Measurements from ENCODE around the gene ANKK1. TPM values are rescaled to one million over a fixed set of nuclear protein-coding genes. Genes with fewer than 3 reads are reported as not detected.

The ANKK1 gene, protein sequence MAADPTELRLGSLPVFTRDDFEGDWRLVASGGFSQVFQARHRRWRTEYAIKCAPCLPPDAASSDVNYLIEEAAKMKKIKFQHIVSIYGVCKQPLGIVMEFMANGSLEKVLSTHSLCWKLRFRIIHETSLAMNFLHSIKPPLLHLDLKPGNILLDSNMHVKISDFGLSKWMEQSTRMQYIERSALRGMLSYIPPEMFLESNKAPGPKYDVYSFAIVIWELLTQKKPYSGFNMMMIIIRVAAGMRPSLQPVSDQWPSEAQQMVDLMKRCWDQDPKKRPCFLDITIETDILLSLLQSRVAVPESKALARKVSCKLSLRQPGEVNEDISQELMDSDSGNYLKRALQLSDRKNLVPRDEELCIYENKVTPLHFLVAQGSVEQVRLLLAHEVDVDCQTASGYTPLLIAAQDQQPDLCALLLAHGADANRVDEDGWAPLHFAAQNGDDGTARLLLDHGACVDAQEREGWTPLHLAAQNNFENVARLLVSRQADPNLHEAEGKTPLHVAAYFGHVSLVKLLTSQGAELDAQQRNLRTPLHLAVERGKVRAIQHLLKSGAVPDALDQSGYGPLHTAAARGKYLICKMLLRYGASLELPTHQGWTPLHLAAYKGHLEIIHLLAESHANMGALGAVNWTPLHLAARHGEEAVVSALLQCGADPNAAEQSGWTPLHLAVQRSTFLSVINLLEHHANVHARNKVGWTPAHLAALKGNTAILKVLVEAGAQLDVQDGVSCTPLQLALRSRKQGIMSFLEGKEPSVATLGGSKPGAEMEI
- polyA plus RNA-seq = not detected

DNA sequence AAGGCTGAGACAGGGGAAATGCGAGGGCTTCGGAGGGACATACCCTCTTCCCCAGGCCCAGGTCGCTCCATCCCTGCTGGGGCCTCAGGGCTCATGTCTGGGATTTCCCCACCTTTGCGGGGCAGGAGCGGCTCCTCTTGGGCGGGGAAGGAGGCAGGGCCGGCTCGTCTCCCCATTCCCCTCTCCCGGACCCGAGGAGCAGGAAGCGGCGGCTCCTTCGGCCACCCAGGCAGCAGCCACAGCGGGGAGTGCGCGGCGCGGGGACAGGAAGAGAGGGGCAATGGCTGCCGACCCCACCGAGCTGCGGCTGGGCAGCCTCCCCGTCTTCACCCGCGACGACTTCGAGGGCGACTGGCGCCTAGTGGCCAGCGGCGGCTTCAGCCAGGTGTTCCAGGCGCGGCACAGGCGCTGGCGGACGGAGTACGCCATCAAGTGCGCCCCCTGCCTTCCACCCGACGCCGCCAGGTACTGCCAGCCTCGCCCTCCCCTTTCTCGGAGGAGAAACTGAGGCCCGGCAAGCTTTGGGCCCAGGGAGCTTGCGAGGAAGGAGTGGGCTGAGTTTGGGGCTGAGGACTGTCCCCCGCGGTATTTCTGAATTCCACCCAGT is at the start of gene ANKK1:
TSS of gene ANKK1 (plus strand) at position 175 of the 607 bp plus-strand sequence. CDS start at position 281, 106 bp downstream.
- H3K27me3 Mint-ChIP-seq (ENCODE audit: low read depth in 3 of 3) = peaks cover 4 to 8% (median 5%) of the 10 kb centered on the region in 3 donors
- no peaks in the 10 kb centered on the region for H3K36me3 Mint-ChIP-seq
- H3K4me3 Mint-ChIP-seq = no peak within 1 kb of the TSS
- no peaks in the 10 kb centered on the region for H3K4me1 Mint-ChIP-seq
- DNase-seq = no peak
- no peaks in the 10 kb centered on the region for H3K9me3 Mint-ChIP-seq
- H3K27ac Mint-ChIP-seq = no peak within 1 kb of the TSS

DNA sequence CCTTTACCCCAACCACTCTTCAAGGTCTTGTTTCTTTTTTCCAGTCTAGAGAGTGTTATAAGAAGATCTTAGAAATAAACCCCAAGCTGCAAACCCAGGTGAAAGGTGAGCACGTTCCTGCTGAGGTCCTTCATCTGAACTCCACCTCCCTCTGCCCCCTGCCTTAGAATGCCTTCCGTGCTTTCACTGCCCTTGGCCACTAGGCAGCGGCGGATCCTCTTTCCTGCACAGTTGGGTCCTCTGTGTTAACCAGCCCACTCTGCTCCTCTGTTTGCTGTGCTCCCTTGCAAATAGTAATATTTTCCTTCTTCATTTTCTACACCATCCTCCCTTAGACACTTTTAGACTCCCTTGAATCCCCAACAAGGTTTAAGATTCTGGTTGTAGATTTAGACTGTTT is 48.8 kb upstream of the ANKK1 start:
- H3K27ac Mint-ChIP-seq = no peak overlapping the region
- H3K4me3 Mint-ChIP-seq = no peak overlapping the region
- H3K9me3 Mint-ChIP-seq = no peaks in the 10 kb centered on the region
- no peaks in the 10 kb centered on the region for H3K4me1 Mint-ChIP-seq
- DNase-seq = no peak
- H3K27me3 Mint-ChIP-seq (ENCODE audit: low read depth in 3 of 3) = no peaks in the 10 kb centered on the region
- peaks cover 53 to 78% (median 67%) of the 10 kb centered on the region in 3 donors for H3K36me3 Mint-ChIP-seq

DNA sequence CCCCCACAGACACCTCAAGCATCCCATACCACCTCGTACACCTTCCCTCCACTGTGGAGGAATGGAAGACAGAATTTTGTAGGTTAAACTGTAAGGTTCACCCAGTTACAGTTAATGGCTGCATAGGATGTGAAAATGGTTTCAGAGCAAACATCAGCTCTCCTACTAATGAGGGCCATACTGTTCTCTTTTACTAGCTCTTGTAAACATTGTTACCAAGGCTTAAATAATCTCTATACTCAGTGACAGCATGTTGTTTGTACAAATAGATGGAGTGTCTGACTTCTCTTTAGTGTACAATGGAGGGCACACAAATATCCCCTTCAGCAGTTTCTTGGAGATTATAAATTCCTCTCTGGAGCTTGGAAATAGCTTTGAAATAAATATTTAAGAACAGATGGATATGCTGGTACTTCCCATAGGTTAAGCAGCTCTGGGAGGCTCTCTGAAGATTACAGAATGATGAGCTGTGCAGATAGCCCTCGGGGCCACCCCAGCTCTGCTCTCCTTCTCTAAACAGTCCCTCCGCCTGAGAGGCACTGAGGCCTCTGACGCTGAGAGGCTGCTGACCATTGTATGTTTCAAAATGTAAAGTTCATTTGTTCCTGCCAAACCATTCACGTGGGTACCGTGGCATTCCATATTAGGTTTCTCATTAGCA is 47.5 kb upstream of the ANKK1 start:
- no peaks in the 10 kb centered on the region for H3K4me1 Mint-ChIP-seq
- no peak overlapping the region for H3K4me3 Mint-ChIP-seq
- DNase-seq = no peak
- no peak overlapping the region for H3K27ac Mint-ChIP-seq
- H3K9me3 Mint-ChIP-seq = no peaks in the 10 kb centered on the region
- no peaks in the 10 kb centered on the region for H3K27me3 Mint-ChIP-seq (ENCODE audit: low read depth in 3 of 3)
- H3K36me3 Mint-ChIP-seq = peaks cover 53 to 78% (median 75%) of the 10 kb centered on the region in 3 donors

DNA sequence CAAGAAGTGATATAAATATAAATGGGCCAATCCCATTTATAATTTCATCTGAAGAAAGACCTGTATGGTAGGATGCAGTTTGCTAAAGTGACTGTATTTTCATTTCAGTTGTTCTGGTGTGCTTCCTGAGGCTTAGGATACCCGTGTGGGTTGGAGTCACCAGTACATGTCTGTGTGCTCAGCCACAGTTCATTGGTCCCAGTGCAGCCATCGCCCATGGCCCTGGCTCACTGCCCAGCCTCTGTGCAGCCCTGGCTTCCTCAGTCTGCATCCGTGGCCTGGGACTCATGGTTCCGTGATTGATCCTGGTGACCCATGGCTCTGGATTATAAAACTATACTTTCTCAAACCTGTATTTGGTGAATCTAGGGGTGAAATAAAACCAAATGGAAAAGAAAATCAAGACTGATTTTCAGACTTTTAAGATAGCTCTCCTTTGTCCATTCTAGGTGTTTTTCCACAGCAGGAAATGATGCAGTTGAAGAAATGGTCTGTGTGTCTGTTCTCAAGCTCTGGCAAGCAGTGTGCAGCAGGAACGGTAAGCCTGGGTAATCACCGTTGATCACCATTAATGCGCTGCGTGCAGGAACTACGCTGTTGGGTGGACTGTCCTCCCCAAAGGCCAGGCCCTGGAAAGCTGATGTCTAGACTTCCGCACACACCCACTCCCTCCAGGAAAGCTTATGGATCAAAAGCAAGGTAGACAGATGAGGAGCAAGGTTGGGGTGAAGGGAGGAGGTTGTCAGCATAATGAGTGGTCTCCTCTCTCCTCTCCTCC is 46.0 kb upstream of the ANKK1 start:
- Mint-ChIP-seq H3K9me3 (no peaks in the 10 kb centered on the region), H3K4me3 (no peak overlapping the region), H3K27ac (no peak overlapping the region), H3K4me1 (no peaks in the 10 kb centered on the region), H3K36me3 (peaks cover 41 to 70% (median 59%) of the 10 kb centered on the region in 3 donors), H3K27me3 (ENCODE audit: low read depth in 3 of 3) (no peaks in the 10 kb centered on the region)
- DNase-seq = no peak

DNA sequence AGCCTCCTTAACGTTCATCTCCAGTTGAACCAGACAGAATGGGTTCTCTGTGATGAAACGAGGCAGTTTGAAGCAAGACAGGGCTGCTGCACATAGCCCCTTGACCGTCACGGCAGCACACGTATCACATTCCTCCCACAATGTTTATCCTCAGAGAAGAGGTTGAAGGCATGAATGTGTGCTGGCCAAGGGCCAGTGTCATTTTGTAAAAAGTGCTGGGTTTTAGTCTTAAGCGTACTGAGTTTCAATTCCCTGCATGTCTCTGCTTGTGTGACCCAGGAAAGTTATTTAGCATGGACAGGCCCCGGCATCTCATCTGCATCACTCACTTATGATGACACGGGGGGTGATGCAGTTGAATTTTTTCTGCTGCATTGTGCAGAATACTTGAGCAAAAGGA is 41.6 kb upstream of the ANKK1 start:
- DNase-seq = no peak
- Mint-ChIP-seq H3K36me3 (peaks cover 36 to 58% (median 37%) of the 10 kb centered on the region in 3 donors), H3K4me1 (no peaks in the 10 kb centered on the region), H3K4me3 (no peak overlapping the region), H3K9me3 (no peaks in the 10 kb centered on the region), H3K27me3 (ENCODE audit: low read depth in 3 of 3) (no peaks in the 10 kb centered on the region), H3K27ac (no peak overlapping the region)

DNA sequence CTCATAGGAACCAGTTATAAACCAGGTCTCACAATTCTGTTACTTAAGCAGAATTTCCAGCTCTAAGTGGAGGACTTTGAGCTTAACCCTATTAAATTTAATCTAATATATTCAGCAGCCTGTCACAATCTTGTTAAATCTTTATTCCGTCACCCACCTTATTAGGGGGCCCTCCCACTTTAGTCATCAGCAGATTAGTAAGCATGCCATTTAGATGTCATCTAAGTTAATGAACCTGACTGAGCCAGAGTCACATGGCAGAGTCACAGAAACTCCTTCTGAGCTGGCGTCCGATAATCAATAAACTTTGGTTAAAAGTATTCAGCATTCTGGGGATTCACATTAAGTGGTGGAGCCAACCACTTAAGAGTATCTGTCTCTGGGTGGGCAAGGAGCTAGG is 38.1 kb upstream of the ANKK1 start:
- DNase-seq = no peak
- Mint-ChIP-seq H3K36me3 (peaks cover 29 to 58% (median 37%) of the 10 kb centered on the region in 3 donors), H3K9me3 (peaks cover 0 to under 1% (median 0%) of the 10 kb centered on the region in 6 donors), H3K27ac (no peak overlapping the region), H3K27me3 (ENCODE audit: low read depth in 3 of 3) (no peaks in the 10 kb centered on the region), H3K4me3 (no peak overlapping the region), H3K4me1 (no peaks in the 10 kb centered on the region)

DNA sequence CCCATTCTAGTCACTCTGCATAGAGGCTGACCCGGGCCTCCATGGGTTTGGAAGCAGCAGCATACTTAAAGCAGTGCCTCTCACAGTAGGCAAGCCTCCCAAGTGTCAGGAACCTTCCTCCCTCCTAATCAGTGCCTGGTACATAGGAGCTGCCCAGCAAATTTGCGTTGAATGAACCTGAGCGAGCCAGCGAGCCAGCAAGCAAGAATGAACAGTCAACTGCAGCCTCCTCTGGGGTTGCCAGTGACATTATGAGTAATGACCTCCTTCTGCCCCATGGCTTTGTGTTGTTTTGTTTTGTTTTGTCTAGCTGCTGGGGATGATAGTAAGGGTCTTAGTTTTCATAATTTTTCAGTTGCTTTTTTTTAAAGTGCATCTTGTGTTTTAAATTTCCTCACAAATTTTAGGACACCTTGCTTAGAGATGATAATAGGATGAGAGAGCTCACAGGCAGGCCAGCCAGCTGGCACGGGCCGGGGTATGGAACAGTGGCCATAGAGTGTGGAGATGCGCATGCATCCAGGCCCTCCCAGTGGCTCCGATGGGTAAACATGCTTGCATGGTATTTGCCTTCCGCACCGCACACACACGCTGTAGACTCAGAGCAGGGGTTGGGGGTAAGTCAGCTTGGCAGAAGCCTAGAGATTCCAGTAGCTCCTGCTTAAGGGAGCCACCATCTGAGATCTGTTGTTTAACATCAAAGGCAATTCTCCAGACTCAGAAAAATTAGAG is 37.1 kb upstream of the ANKK1 start:
- H3K4me3 Mint-ChIP-seq = no peak overlapping the region
- no peak for DNase-seq
- H3K27me3 Mint-ChIP-seq (ENCODE audit: low read depth in 3 of 3) = no peaks in the 10 kb centered on the region
- H3K9me3 Mint-ChIP-seq = peaks cover 0 to 7% (median 4%) of the 10 kb centered on the region in 6 donors
- H3K36me3 Mint-ChIP-seq = peaks cover 36 to 61% (median 44%) of the 10 kb centered on the region in 3 donors
- H3K4me1 Mint-ChIP-seq = no peaks in the 10 kb centered on the region
- H3K27ac Mint-ChIP-seq = no peak overlapping the region

DNA sequence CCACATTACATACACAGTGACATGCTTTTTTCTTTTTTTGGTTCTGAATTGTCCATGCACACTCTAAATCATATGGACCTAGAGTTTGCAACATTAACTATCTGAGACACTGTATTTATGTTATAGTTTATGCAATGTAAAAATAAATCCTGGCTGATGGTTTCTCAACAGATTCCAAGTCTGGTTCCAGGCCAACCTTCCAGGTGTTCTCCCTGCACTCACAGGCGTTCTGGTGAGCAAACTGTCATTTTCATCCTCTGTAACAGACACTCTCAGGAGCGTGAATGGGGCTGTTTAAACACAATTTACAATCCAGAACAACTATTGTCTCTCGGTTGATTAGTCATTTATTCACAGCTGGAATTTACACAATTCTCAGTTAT is 36.5 kb upstream of the ANKK1 start:
- Mint-ChIP-seq H3K27ac (no peak overlapping the region), H3K9me3 (peaks cover 1 to 13% (median 9%) of the 10 kb centered on the region in 6 donors), H3K4me3 (no peak overlapping the region), H3K36me3 (peaks cover 42 to 63% (median 50%) of the 10 kb centered on the region in 3 donors), H3K4me1 (no peaks in the 10 kb centered on the region), H3K27me3 (ENCODE audit: low read depth in 3 of 3) (no peaks in the 10 kb centered on the region)
- no peak for DNase-seq

DNA sequence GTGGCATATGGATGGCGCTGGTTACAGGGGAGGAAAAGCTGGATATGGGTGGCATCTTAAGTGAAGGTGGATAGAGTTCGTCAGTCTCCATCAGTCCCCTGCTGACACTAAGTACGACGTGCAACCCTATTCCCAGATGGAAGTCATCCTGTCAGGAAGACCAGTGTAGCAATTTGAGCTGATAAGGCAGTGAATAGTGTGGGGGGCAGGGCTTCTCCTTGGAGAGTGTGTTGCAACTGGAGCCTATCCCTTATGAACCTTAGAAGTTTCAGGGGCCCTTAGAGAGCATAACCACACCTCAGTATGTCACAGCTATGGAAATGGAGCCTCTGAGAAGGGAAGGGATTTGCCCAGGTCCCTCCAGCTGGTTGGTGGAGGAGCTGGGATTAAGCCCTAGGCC is 36.1 kb upstream of the ANKK1 start:
- Mint-ChIP-seq H3K4me3 (no peak overlapping the region), H3K27ac (no peak overlapping the region), H3K9me3 (peaks cover 5 to 17% (median 13%) of the 10 kb centered on the region in 6 donors), H3K27me3 (ENCODE audit: low read depth in 3 of 3) (peaks cover 0 to 1% (median 0%) of the 10 kb centered on the region in 3 donors), H3K4me1 (no peaks in the 10 kb centered on the region), H3K36me3 (peaks cover 46 to 67% (median 54%) of the 10 kb centered on the region in 3 donors)
- no peak for DNase-seq

DNA sequence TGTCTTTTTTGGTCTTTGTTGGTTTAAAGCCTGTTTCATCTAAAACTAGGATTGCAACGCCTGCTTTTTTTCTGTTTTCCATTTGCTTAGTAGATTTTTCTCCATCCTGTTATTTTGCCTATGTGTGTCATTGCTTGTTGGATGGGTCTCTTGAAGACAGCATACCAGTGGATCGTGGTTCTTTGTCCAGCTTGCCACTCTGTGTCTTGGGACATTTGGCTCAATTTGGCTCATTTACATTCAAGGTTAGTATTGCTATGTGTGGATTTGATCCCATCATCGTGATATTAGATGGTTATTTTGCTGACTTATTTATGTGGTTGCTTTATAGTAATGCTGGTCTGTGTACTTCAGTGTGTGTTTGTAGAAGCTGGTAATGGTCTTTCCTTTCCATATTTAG is 31.4 kb upstream of the ANKK1 start:
- Mint-ChIP-seq H3K27ac (no peak overlapping the region), H3K36me3 (peaks cover 71 to 89% (median 79%) of the 10 kb centered on the region in 3 donors), H3K9me3 (peaks cover 9 to 25% (median 20%) of the 10 kb centered on the region in 6 donors), H3K4me3 (no peak overlapping the region), H3K4me1 (no peaks in the 10 kb centered on the region), H3K27me3 (ENCODE audit: low read depth in 3 of 3) (peaks cover 0 to 1% (median 1%) of the 10 kb centered on the region in 3 donors)
- DNase-seq = no peak

DNA sequence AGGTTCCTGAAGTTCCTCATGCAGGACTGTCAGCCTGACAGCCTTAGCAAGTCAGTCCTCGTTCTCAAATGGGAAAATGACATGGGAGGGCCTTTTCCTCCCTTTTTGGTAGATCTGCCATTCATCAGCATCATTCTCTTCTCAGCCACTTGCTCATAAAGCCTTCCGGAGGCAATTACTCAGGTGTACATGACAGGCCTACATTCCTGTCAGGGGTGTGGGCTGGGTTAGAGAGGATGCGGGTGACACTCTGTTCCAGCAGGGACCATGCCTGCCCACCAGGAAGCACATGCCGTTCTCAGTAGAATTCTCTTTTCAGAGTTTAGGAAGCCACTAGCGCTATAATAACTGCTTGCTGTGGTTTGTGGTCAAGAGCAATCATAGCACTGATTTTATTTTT is 24.2 kb upstream of the ANKK1 start:
- H3K4me3 Mint-ChIP-seq = no peak overlapping the region
- peaks cover 0 to 1% (median 0%) of the 10 kb centered on the region in 3 donors for H3K27me3 Mint-ChIP-seq (ENCODE audit: low read depth in 3 of 3)
- peaks cover 14 to 19% of the 10 kb centered on the region in 2 donors for H3K4me1 Mint-ChIP-seq
- no peak for DNase-seq
- peaks cover 44 to 72% (median 50%) of the 10 kb centered on the region in 3 donors for H3K36me3 Mint-ChIP-seq
- H3K27ac Mint-ChIP-seq = peak overlapping the region in 2 of 6 donors; percentile 6 to 23
- H3K9me3 Mint-ChIP-seq = no peaks in the 10 kb centered on the region

DNA sequence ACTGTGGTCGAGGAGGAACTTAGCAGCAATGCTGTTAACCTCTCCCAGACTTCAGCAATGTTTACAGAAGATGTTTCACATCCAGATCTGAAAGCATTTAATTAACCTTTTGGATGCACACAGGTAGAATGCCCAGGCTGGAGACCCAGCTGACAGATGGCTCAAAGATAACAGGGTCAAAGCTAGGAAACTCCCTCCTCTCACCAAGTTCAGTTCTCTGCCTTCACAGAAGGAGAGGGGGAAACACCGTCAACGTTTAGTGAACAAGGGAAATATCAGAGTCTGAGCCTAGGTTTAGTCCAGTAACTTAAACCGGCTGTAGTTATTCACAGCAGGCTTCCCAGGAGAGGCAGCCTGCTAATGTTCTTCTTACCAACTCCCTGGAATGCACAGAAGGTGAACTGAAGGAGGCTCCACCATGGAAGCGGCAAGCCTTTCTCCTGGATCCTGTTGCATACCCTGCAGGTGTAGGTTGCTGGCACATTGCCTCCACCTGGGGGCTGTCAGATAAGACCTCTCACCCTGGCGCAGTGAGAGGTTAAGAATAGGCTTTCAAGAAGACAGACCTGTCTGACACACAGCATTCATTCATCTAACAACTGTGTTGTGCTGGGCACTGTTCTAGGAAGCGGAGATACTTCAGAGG is 23.5 kb upstream of the ANKK1 start:
- Mint-ChIP-seq H3K27me3 (ENCODE audit: low read depth in 3 of 3) (peaks cover 0 to 1% (median 0%) of the 10 kb centered on the region in 3 donors), H3K36me3 (peaks cover 43 to 70% (median 48%) of the 10 kb centered on the region in 3 donors), H3K27ac (peak overlapping the region in 1 of 6 donors; percentile 6), H3K9me3 (no peaks in the 10 kb centered on the region), H3K4me3 (no peak overlapping the region), H3K4me1 (peaks cover 14 to 19% of the 10 kb centered on the region in 2 donors)
- no peak for DNase-seq
